GM21367 (cell line): ENCODE results near the gene VOPP1.
"Not testable (repeated sequence)": the region's sequence is repeated elsewhere in the genome, so short reads cannot be mapped to it uniquely, and the experiment has no call there.

Experiments
- ATAC-seq: cut with Tn5 transposase; IDR thresholded peaks from one replicate; pipeline ENCODE4 v1.9.1; 2021; ENCODE audit not compliant: unreplicated experiment

Gene VOPP1

GRCh38 chr7:55587687-55588378 lies 15.5 kb upstream of the VOPP1 start:
- ATAC-seq = no peak

GRCh38 chr7:55582656-55583055 lies 10.4 kb upstream of the VOPP1 start:
- ATAC-seq = not testable (repeated sequence)

DNA sequence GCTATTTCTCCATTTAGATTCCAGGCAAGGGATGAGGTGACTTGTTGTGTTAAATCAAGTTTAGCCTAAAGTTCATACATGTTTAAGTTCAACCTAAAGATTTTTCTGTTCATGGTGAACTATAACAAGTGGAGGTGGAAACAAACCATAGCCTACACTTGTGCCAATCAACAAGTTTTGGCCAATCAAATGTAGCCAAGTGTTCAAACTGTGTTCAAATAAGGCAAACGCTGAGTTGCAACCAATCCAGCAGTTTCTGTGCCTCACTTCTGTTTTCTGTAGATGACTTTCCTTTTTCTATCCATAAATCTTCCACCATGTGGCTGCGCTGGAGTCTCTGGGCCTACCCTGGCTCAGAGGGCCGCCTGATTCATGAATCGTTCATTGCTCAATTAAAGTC lies 4.5 kb upstream of the VOPP1 start:
- ATAC-seq = no peak

DNA sequence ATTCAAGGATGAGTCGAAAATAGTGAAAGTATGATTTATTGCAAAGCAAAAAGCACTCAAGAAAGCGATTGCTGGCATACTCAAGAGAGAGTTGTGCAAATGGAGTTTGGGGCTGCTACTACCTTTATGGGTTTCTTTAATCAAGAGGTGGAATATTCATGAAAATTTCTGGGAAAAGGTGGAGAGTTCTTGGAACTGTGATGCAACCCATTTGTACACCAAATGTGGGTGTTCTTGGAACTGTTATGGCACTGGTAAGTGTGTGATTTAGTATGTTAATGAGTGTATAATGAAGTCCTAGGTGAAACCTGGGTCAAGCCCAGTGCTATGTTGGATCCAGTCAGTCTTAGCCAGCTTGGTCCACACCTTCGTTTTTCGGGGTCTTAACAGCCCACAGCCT lies 3.4 kb upstream of the VOPP1 start:
- no peak for ATAC-seq

DNA sequence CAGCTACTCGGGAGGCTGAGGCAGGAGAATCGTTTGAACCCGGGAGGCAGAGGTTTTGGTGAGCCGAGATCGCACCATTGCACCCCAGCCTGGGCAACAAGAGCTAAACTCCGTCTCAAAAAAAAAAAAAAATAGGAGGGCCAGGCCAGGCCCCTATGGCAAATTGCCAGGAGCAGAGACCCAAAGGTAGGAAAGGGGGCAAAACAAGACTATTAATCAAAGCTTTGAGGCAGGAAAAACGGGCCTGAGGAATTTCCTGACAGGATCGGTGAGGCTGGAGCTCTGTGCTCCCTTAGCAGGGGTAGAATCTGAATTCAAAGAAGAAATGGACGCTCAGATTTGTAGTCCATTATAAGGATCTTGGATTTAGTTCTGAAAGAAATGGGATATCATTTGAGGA lies 2.8 kb upstream of the VOPP1 start:
- ATAC-seq = no peak

GRCh38 chr7:55574051-55574717 lies 1.9 kb upstream of the VOPP1 start:
- ATAC-seq = no peak

- no peak for ATAC-seq
These were observed 1.1 kb upstream of the VOPP1 start for GRCh38 chr7:55573234-55573900.

GRCh38 chr7:55571511-55572377 lies 558 bp downstream of the VOPP1 start:
- ATAC-seq = peak; percentile 11

DNA sequence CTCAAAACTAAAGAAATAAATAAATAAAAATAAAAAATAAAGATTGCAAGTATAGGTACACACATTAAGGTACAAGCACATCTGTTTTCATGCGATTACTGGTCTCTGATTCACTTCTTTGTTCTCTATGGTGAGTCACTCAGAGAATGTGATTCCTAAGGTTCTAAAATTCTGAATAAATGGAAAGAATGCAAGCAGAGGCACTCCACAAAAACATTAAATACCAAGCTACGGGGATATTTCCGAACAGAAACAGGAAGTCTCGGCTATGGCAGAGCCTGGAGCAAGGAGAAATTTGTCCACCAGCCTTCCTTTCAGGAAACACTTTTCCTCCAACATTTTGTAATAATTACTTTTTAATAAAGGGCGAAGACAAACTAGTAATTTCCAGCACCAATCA lies 1.4 kb downstream of the VOPP1 start:
- ATAC-seq = no peak

DNA sequence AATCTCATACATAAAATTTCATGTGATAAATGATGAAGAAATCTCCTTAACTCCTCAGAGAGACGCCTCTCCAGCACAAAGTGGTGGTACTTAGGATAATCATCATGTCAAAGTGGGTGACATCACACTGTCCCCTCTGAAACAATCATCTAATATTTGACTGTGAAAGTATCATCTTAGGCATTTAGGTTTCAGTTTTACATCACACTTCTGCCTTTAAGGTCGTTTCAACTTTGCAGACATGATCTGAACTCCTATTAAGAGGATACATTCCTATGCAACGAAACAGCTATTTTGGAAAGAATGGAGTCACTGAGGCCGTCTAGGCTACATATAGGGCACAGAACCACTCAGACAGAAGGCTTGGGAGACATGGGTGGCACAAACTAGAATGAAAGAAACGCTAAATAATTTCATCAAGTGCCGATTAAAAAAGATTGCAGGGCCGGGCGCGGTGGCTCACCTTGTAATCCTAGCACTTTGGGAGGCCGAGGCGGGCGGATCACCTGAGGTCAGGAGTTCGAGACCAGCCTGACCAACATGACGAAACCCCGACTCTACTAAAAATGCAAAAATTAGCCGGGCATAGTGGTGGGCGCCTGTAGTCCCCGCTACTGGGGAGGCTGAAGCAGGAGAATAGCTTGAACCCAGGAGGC lies 2.0 kb downstream of the VOPP1 start:
- peak; percentile 23 for ATAC-seq

- peak; percentile 23 for ATAC-seq
These were observed 2.5 kb downstream of the VOPP1 start for GRCh38 chr7:55569797-55570196.

DNA sequence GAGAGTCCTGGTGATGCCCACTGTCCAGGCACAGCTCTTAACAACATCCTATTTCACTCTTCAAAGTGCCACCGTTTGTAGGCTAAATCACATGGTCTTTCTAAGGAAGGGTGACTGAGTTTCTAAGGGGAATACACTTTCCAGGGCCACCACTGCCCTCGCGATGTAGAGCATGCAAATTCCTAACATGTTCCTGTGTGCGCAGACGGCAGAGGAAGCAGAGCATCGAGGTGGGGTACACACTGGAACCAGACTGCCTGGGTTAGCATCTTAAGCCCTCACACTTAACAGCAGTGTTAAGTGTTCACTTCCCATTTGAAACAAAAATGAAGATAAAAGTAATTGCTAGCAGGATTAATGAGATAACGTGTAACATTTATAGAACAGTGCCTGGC lies 3.0 kb downstream of the VOPP1 start:
- no peak for ATAC-seq

GRCh38 chr7:55568613-55569268 lies 3.6 kb downstream of the VOPP1 start:
- no peak for ATAC-seq

DNA sequence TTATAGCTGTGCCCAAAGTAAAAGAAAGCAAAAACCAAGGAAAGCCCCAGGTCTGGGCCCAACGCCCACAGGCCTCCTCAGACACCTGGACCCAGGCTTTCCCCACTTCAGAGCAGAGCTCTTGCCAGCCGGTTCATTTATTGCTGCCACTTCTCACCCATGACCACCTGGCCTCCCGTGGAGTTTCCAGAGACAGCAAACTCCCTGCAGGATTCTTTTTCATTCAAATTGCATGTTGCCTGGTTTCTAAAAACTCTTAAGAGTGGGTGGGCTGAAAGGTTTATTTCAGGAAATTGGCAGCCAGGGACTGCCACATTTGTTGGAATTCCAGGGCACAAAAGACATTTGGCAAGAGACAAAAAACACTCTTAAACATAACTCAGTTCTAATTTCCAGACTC lies 4.7 kb downstream of the VOPP1 start:
- ATAC-seq = no peak

DNA sequence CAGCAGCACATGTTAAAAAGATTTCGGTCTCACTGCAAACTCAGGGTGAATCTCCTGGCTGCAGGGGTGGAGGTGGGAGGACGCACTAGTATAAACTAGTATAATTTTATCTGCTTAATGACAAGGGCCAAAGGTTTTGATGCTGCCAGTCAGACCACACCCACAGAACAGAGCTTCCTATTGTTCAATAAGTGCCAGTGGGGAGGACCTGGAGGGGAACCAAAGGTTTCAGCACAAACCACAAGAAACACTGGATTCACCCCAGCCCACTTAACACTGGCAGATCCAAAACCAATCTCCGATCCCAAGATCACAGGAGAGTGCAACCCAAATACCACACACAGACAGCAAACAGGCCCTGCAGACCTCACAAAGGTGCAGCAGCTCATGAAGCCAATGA lies 6.6 kb downstream of the VOPP1 start:
- ATAC-seq = no peak

DNA sequence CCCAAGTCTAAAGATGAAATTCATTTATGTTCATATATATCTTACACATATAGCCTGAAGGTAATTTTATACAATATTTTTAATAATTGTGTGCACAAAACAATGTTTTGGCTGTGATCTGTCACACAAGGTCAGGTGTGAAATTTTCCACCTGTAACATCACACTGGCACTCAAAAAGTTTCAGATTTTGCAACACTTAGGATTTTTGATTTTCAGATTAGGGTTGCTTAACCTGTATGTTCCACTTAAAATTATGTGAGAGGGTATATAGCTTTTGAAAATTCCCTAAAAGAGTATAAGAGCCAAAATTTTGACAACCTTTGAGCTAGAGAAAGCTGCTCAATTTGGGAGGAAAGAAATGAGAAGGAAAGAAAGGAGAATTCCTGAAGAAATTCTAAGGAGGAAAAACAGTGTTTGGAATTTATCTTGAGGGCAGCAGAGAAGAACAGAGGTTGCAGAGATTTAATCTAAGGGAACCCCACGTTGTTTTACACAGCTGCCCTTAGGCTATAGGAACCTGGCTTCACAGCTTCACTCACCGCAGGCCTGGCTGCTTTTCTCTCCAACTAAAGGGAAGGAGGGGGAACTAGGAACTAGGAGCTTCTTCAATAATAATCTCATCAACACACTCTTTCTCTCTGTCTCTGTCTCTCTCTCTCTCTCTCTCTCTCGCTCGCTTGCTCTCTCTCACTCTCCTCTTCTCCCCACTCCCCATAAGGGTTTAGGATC lies 8.5 kb downstream of the VOPP1 start:
- no peak for ATAC-seq

GRCh38 chr7:55561690-55562089 lies 10.6 kb downstream of the VOPP1 start:
- no peak for ATAC-seq

DNA sequence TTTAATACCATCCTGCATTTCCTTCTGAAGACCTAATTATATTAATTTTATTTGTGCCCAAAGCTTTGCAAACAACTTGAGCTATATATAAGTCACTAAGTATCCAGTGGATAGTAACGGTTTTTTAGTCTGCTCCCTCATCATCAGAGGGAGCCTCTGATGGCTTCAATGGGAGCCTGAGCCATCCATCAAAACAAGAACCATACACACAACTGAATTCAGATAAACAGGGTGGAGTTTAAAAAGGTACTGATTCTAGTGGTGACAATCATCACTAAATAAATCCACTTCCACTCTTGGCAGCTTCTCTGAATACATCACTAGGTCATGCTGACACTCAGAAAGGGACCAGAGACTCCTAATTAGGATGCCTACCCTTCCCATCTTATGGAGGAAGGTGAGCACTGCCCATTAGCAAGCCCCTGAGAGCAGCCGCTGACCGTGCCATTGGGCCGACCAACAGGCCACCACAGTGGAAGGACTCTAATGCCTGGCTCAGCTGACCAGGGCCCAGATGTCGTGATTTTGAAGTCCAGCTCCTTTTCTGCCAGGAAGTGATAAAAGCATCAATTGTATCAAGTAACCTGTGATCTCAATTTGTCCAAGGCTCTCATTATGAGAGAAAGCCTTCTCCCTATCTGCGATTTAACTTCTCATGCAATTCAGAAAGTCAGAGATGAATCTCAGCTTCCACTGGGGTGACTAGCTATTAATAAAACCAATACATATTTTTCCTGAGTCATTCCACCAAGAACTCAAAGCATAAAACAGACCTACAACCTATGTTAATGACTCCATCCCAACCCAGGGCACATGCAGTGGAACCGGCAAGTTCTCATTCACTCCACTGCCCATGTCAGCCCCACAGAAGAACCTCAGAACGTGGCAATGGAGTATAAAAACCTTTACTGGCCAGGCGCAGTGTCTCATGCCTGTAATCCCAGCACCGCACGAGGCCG lies 13.1 kb downstream of the VOPP1 start:
- ATAC-seq = no peak
